Islet of Langerhans (tissue), 1 donor: Measurements from ENCODE around the gene LRRK2.
"Not testable (repeated sequence)": the region's sequence is repeated elsewhere in the genome, so short reads cannot be mapped to it uniquely, and the experiment has no call there.

Experiments
- FAIRE-seq: peaks from one replicate; lab custom pipeline; 2011; peaks lifted over from hg19 to GRCh38; lab: Jason Lieb, UNC

The LRRK2 gene

DNA sequence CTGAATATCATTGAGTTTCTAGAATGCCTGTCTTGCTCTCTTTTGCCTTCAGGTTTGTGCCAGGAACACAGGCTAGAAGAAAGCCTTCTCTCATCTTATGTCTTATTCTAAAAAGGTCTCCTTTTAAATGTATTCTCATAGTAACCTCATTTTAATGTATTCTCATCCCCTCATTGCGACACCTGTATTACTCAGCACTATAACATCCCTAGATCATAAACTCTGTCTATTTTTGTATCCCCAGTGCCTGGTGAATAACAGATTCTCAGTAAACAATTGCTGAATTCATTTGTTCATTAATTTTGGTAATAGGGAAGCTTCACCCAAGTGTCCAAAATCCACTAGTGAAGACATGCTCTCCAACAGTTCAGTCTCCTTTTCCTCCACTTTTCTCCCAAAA is 8.8 kb upstream of the LRRK2 start:
- no peak for FAIRE-seq

GRCh38 chr12:40216516-40217288 is 8.1 kb upstream of the LRRK2 start:
- FAIRE-seq = no peak

DNA sequence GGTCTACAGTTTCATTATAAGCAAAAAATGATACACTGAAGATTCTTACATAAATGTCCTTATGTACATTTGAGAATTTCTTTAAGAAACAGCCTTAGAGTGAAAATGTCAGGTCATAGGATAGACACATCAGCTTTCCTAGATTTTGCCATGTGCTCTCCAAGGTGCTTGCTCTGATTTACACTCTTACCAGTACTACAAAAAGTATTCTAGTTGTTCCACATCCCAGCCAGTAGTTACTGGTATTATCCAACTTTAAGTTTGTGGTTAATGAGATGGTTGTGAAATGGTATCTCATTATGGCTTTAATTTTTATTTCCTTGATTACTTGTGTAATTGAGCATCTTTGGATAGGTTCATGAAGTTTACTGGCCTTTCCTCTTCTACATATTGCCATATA is 5.0 kb upstream of the LRRK2 start:
- FAIRE-seq = no peak

DNA sequence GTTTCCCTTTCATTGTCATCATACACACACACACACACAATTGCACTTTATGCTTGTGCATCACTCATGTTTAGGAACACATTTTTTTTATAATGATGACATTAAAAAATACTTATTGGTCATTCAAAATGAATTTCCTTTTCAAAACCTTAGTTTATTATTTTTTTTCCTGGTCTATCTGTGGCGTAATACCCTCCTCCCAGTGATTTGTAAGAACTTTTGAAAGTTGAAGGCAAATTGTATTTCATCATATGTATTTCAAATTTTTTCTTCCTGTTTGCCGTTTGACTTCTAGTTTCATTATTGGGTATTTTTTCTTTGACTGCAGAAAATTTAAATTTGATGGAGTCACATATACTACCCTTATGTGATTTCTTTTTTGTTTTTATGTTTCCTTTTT is 2.5 kb upstream of the LRRK2 start:
- peak; percentile 85 for FAIRE-seq

- FAIRE-seq = no peak
These were observed 1.2 kb upstream of the LRRK2 start for GRCh38 chr12:40223646-40224045.

- FAIRE-seq = no peak
These were observed 663 bp downstream of the LRRK2 start for GRCh38 chr12:40225337-40225983.

DNA sequence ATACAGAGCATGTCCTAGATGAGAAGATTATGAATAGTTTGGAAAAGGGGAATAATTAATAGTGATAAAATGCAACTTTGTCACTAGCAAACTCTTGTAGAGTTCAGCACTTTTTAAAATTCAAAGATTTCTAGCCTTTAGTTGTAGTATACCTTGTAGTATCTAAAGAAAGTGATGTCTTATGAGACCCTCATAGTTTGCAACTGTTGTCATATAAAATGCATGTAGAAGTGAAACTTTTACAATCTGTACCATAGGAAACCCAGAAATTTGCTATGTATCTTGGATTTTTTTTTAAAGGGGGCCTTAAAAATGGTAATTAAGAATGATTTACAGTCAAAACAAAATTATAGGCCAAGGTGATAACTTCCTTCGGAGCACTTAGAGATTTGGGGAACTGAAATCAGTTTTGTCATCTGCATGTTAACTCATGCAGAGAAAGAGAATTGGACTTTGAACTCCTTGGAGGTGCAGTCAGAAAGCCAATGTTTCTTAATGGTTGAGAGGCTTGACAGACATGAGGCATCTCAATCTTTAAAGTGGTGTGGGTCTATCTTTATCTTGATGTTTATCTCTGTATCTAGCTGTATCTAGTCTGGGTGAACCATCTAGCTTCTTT is 1.3 kb downstream of the LRRK2 start:
- FAIRE-seq = no peak

DNA sequence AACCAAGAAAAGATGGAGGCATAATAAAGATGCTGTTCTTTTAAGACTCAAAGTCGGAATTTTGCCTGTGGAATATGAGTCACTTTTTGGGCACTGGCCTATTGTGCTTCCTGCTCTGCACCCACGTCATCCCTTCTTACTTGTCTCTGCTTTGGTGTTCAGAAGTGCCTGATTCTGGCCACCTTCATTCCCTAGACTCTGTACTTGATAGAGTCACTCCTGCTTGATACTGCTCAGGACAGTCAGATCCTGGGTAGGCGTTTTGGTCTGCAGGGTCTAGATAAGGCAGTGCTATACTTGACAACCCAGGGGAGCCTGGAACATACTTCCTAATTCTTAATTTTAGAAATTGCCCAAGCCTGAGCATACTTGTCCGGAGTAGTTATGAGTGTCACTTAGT is 1.9 kb downstream of the LRRK2 start:
- no peak for FAIRE-seq

DNA sequence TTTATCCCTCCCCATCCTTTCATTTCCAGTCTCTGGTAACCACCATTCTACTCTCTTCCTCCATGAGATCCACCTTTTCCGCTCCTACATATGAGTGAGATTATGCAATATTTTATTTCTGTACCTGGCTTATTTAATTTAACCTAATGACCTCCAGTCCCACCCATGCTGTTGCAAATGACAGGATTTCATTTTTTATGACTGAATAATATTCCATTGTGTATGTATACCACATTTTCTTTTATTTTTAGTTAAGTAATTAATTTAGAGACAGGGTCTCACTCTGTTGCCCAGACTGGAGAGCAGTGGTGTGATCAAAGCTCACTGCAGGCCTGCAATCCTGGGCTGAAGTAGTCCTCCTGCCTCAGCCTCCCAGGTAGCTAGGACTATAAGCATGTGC is 2.6 kb downstream of the LRRK2 start:
- no peak for FAIRE-seq

DNA sequence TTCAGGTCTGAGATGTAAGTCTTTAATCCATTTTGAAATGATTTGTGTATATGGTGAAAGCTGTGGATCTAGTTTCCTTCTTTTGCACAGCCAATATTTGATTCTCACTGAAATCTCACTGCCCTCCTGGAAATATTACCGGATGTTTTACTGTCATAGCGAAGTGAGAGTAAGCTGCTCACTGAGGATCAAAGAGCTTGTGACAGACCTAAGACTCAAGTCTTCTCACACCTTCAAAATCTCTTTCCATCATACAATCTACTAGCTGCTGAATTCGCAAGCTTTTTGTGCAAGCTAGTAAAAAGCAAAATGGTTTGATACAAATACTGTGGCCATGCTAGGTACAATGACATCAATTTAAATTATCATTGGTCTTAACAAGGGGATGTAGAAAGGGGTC is 3.9 kb downstream of the LRRK2 start:
- FAIRE-seq = no peak

DNA sequence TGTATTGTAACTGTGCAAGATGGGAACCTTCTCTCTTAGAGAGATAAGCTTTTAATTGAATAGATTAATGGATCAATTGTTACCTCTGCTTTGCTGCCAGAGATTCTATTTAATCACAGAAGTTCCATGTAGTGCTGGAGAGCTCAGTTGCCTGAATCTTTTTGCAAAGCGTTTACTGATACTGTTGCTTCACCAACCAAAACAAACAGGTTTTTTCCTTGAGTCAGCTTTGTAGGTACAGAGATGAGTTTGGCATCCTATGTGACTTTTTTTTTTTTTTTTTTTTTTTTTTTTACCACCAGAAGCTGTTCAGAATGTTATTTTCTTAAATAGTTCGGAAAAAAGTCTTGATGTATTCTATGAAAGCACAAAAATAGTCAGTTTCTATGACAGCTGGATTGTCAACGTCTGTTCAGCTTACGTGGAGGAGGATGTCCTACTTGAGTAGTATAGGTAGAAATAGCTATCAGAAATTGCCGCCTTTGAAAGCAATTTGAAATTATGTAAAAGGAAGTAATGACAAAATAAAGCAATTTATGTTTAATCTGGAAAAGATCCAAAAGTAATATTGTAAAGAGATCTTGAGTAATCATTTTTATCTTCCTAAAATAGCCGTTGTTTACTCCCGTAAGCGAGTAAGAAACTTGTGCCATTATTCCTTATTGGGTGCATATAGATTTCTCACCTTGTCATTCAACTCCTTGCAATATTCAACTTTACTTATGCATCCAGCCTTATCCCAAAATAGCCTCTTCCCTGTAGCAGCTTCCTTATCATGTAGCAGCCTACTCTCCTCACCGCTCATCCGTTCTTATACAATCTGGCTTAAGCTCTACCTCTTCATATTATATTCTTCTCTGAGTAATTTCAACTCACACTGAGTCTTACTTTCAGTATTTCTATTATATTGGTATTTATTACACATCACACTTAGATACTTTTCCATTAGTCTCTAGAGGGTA is 5.2 kb downstream of the LRRK2 start:
- FAIRE-seq = peak; percentile 86

- no peak for FAIRE-seq
These were observed 7.8 kb downstream of the LRRK2 start for GRCh38 chr12:40232602-40233001.

DNA sequence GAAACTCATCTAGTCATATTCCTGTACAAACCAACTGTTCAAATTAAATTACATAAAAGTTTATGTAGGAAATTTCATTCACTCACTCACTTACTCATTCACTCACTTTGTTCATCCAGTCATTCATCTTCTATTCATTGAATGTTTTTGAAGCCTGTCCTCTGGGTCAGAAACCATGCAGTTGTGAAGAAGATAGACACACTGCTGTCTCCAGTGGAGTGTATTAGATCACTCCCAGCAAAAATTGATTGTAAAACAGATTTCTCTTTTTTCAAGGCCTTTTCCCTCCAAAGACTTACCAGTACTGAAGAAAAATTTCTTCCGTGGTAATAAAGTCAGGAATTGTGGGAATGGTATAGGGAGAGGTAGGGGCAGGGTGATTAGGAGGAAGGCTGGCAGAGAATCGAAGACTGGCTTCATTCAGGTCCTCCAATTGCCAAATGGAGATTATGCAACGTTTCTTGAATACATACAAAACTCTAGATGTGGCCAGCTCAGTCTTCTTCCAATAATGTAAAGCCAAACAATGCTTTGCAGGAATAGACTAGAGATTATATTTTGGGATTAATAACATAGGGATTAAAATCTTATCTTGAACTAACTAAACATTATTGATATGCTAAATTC is 9.1 kb downstream of the LRRK2 start:
- FAIRE-seq = no peak

- no peak for FAIRE-seq
These were observed 11.6 kb downstream of the LRRK2 start for GRCh38 chr12:40236357-40236850.

GRCh38 chr12:40238266-40238902 is 13.6 kb downstream of the LRRK2 start:
- FAIRE-seq = no peak

GRCh38 chr12:40238979-40239378 is 14.2 kb downstream of the LRRK2 start:
- no peak for FAIRE-seq

- peak; percentile 17 for FAIRE-seq
These were observed 16.0 kb downstream of the LRRK2 start for GRCh38 chr12:40240779-40241178.

DNA sequence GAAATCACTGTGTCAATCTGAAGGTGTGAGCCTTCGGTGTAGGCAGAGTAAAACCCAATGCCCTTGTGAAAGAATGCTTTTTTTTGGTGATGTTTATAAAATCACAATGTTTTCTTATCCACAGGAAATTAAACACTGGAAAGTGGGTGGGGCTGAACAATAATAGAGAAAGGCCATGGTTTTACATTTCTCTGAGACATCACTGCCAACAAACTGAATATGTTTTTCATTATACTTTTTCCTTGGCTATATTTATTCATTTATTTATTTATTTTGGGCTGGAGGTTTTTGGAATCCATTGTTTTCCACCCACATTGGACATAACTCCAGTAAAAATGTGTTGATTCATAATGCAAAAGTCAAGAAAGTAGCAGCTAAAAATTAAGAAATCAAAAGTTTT is 16.9 kb downstream of the LRRK2 start:
- no peak for FAIRE-seq

DNA sequence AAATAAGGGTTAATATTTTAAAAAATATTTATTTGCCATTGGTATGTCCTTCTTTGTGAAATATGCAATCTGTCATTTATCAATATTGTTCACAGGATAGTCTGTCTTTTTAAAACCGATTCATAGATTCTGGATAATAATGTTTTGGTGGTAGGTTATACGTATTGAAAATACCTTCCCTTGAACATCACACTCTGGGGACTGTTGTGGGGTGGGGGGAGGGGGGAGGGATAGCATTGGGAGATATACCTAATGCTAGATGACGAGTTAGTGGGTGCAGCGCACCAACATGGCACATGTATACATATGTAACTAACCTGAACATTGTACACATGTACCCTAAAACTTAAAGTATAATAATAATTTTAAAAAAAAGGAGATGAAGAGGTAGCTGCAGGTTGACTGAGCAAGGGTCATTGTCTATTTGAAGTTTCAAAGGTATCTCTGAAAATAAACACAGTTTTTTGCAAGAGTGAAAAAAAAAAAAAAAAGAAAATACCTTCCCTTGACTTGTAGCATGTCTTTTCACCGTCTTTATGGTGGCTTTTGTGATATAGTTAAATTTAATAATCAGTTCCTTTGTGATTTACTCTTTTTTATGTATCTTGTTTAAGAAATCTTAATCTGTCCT is 19.8 kb downstream of the LRRK2 start:
- FAIRE-seq = not testable (repeated sequence)

DNA sequence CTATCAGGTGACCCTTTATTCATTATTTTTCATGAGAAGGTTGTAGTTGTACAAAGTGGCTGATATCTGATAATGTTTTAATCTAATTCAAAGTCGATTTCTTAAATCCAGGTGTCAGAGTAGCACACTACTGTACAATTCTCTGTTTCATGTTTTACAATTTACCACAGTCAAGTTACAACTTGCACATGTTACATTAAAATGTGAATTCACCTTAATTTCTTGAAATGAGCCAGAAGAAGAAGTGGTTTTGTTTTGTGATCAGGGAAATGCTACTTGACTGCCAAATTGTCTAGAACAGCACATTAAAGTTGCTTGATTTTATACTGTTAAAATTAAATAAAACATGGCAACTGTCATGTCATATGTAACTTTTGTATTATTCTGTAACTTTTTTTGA is 23.2 kb downstream of the LRRK2 start:
- FAIRE-seq = no peak
